Stimulated activated naive CD4-positive, alpha-beta T cell treated with Interleukin-2 at 50 U/mL for 16 hours (primary cell): ENCODE data around the gene CDKL2.
A peak's percentile ranks its signal among the peaks of the same experiment; 100 is the strongest.

Experiments used
- DNase-seq: peaks from one replicate; lab custom pipeline; 2025; lab: John Stamatoyannopoulos, UW

The CDKL2 gene

DNA sequence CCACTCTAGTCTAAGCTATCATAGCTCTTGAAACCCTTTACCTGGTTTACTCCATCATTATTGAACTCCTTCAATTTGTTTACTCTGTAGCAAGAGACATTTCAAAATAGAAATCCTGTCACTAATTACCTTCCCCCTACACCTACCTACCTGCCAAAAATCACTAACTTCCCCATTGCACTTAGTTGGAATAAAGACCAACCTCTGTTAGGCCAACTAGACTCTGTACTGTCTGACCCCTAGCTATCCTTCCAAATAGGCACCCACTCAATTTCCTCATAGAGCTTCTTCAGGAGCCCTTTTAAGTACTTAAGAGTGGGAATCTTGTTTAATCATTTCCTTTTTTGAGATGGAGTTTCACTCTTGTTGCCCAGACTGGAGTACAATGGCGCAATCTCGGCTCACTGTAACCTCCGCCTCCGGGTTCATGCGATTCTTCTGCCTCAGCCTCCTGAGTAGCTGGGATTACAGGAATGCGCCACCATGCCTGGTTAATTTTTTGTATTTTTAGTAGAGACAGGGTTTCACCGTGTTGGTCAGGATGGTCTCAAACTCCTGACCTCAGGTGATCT, 8.9 kb upstream of the CDKL2 start:
- no peak for DNase-seq

DNA sequence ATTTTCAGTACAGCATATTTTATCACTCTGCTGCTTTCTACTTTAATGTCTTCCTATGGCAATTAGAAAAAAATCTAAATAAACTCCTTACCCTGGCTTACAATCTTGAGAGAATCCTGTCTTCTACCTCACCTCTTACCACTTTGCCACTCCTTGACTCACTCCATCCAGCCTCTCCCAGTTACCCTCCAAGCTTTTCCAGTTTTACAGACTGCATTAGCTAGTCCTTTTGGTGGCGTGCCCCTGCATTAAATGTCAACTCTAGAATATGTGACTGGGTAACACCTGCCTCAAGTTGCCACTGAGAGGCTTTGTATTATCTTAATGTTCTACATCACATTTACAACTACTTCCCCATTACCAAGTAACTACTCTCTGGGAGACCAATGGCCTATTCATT, 7.5 kb upstream of the CDKL2 start:
- DNase-seq: no peak

DNA sequence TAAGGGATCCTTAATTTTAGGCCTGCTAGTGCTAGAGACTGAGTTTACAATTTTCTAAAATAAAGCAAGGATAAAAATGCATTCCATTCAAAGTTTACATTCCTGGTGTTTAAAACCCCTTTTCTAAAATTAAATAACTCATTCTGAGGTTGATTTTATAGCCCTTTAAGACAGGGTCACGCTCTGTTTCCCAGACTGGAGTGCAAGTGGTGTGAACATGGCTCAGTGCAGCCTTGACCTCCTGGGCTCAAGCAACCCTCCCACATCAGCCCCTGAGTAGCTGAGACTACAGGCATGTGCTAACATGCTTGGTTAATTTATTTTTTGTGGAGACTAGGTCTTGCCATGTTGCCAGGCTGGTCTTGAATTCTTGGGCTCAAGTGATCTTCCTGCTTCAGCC, 6.8 kb upstream of the CDKL2 start:
- no peak for DNase-seq

DNA sequence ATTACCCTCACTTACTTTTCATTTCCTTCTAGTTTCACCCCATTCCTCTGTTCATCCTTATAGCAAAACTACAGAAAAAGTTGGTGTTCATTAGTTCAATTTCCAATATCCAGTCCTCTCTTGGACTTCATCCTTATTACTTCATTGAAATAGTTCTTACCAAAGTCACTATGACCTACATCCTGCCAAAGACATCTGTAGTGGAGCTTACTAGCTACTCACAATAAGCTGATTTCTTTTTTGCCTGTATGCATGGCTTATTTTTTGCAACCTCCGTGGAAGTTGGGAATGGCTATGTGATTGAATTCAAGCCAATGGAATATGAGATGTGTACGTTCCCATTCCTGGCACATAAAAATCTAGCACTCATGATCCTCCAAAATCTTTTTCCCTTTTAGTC, 4.6 kb upstream of the CDKL2 start:
- DNase-seq: no peak

DNA sequence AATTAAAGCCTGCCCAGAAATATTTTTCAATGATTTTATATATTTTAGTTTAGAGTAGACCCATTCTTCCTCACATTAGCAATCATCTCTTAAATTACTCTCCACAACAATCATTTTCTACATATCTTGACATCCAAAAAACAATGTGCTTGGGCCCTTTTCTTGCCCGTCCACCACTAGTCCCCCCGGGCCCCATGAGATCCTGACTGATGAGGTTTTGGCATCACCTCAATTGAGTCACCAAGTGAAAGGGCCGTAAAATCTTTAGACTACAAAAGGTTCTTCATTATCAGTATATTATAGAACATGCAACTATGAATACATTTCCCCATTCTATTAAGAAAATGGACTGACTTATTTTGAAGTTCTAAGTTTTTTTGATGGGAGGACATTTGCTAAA, 4.0 kb upstream of the CDKL2 start:
- no peak for DNase-seq

DNA sequence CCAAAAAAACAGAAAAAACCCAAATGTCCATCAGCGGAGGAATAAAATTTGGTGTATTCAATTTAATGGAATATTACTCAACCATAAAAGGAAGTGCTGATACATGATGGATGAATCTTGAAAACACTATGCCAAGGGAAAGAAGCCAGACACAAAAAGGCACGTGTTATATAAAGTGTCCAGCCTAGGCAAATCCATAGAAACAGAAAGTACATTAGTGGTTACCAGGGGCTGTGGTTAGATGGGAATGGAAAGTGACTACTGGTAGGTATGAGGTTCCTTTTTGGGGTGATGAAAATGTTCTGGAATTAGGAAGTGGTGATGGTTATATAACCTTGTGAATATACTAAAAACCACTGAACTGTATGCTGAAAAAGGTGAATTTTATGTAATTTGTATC, 3.5 kb upstream of the CDKL2 start:
- no peak for DNase-seq

DNA sequence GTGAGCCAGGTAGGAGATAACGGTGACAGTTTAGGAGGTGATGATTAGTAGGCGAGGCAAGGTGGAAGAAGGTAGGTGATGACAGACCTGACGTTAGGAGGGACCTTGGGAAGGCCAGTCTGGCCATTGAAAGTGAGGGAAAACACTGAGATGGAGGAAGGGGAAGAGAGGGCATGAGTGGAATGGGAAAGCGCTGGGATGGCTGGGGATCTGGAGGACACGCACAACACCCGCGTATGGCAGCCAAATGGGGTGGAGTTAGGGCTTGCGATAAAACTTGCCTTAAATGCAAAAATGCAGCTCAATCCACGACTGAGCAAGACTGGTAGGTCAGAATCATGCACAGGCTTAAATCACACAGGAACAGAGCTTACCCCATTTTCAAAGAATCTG, 605 bp upstream of the CDKL2 start:
- DNase-seq: no peak

DNA sequence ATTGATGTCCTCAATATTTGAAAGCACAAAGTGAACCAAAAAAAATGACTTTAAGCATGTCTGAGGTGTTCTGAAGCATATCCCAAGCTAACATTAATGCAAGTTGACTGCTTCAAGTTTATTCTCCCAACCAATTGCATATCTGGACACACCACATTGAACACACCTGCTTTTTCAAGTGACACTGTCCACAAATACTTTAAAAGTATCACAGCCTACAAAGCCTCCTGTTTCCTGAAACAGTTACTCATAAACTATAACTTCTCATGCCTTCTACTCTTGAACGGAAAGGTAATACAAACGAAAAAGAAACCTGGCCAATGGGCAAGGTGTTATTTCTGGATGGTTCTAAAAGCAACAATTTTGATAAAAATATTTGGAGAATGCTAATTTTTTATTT, 1.1 kb downstream of the CDKL2 start:
- no peak for DNase-seq

DNA sequence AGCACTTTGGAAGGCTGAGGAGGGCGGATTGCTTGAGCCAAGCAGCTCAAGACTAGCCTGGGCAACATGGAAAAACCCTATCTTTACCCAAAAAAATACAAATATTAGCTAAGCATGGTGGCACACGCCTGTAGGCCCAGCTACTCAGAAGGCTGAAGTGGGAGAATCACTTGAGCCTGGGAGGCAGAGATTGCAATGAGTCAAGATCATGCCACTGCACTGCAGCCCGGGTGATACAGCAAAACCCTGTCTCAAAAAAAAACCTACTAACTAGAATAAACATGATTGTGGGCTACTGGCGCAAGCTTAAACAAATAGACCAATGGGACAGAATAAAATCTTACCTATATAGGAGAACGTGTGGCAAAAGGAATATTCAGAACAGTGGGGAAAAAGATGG, 7.3 kb downstream of the CDKL2 start:
- DNase-seq: no peak

DNA sequence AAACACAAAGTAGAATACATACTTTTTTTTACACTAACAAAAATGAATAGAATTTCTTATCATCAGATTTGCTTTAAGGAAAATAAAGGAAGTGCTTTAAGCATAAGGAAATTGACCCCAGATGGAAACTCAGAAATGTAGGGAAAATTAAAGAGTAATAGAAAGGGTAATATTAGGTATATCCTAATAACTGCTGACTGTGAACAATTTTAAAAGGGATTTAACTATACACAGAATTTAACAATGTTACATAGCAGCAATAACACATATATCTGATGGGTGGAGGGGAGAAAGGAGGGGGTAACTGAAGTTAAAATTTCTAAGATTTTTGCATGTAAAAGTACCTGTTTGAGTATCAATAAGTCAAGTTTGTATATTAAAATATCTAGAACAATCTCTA, 8.6 kb downstream of the CDKL2 start:
- no peak for DNase-seq

DNA sequence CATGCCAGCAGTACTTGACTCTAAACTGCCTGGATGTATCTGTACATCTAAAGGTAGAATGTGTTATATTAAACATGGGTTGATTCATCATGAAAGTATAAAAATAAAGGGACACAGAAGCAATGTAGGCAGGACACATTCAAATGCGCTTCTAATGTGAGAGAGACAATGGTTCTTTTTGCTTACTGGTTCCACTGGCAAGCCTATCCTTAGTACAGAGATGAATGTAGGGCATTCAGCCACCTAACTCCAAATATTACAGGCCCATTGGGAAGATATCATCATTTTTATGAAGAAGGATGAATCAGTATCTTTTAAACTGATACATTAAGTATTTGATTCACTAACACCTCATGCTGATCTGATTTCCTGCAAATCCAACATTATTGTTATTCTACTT, 18.0 kb downstream of the CDKL2 start:
- no peak for DNase-seq

DNA sequence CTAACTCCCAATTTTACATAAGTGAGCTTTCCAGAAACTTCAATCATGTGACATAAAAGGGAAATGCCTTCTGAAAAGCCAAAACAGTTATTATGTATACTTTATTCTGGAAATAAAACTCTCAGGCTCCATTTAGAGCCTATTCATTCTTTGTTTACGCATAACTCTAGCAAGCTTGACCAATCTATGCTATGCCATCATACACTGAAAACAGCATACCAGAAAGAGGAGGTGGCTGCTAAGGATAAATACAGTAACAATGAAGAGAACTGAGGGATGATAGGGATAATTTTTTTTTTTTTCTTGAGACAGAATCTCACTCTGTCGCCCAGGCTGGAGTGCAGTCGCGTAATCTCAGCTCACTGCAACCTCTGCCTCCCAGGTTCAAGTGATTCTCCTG, 24.4 kb downstream of the CDKL2 start:
- DNase-seq: no peak

DNA sequence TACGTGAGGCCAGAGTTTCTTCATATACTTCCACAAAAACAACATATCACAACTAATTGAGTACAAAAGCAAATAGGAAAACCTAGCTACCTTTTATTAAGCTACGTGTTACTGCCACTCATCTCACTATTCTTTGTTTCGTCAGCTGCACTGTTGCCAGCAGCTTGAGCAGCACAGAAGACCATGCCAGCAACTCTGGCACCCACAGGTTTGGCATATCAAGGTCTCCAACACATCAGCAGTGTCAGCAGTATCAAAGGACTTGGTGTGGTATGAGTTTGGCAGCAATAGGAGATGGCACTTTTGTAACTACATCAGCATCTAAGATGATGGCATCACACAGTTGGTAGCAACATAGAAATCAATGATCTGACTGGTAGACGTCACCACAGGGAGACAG, 30.7 kb downstream of the CDKL2 start:
- no peak for DNase-seq

DNA sequence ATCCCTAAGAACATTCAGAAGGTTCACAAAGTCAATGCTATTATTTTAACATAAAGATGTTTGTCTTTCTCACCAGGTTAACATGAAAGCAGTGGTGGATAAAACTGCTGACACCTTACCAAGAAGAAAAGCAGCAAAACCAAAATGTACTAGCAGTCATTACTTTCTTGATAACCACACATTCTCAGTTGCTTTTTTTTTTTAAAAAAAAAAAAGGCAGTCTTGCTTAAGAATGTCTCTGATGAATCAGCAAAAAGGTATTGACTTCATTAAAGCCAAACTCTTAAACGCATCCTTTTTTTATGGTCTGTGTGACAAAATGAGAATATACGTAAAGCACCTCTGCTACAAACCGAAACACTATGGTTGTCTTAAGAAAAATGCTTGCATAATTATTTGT, 31.9 kb downstream of the CDKL2 start:
- no peak for DNase-seq

DNA sequence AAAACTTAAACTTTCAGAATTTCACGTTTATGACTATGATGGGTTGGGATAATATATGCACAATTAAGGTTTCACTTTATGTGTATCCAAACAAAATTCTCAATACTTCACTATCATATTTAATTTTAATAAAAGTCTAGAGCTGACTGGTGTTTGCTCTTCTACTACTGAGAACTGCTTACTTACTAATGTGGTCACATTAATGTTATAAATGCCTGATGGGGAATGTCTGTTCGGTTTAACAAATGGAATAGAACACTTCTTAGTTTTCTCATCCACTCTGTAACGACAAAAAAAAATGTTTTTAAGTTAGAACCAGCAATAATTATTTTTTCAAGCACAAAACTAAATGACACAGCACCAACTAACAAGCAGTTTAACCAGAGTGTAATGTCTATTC, 34.3 kb downstream of the CDKL2 start:
- no peak for DNase-seq

DNA sequence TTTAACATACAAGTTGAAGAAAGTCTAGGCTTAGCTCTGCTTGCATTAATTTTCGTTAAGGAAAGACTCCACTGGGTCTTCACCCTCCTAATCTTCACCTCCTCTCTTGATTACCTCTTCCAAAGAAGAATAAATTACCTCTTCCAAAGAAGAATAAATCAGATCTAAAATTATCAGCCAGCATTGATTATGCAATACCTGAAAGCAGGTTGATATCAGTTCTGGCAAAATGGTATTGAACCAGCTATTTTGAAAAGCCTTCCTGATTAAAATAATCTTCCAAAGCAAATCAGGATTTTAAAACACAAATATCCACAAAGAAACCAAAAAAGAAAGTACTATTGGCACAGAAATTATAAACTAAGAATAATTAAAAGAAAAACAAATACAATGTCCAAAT, 36.9 kb downstream of the CDKL2 start:
- DNase-seq: no peak

DNA sequence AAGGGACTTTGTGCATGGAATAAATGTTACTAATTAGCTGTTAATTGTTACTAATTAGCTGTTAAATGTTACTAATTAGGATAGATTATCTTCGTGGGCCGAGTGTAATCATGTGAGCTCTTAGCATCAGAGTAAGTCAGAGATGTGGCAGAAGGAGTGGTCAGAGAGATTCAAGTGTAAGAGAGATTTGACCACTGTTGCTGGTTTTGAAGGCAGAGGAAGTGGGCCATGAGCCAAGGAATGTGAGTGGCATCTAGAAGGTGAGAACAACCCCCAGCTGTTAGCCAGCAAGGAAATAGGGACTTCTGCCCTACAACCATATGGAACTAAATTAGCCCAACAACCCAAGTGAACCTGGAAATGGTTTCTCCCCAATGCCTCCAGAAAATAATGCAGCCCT, 46.3 kb downstream of the CDKL2 start:
- DNase-seq: no peak

DNA sequence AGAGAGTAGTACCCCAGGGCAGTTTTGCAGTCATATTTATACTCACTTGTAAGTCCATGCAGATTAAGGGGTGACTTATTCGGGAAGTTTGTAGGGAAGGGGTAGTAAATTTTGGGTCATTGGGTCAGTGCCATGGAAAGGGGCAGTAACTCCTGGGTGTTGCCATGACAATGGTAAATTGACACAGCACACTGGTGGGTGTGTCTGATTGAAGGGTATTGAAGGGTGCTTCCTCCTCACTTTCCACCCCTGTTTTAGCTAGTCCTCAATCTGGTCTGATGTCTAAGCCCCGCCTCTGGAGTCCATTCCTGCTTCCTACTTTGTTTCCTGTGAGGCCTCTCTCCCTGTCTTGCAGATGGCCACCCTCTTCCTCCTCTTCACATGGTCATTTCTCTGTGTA, 62.6 kb downstream of the CDKL2 start:
- DNase-seq: no peak

DNA sequence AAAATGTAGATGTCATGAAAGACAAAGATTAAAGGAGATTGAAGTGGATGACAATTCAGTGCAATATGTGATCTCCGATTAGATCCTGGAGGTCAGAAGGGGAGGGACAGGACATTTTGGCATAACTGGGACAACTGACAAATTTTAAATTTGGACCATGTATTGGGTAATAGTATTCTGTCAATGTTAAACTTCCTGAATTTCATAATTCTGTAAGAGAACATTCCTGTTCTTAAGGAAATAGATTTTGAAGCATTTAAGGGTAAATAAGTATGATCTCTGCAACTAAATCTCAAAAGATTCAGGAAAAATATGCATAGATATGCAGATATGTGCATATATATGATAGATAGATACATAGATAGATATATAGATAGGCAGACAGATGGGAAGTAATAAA, 63.4 kb downstream of the CDKL2 start:
- no peak for DNase-seq

DNA sequence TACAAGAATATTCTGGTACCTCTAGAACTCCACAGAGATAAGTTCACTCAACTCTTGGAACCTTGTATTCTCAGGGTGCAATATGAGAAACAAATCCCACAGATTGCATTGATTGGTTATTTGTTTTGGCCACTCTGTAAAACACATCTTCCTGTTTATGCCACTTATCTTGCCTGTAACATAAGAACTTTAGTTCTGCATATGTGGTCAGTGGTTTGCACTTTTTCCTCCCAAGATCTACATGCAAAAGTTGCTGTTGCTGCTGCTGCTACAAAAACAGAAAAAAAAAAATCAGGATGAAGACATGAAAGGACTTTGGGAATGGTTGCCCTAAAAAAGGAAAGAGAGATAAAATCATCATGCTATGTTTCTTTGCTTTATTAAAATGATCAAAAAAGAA, 64.8 kb downstream of the CDKL2 start:
- no peak for DNase-seq

DNA sequence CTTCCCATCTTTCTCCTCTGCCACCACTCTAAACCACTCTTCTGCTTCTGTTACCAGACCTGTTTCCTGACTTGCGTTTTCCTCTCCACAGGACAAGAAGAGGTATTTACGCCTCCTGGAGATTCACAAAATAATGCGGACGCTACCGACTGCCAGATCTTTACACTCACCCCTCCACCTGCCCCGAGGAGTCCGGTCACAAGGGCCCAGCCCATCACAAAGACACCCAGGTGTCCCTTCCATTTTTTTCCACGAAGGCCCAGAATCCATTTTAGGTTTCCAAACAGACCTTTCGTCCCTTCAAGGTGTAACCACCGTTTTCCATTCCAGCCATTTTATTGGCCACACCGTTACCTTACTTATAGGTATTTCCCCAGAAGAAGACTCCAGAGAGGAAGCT, 66.3 kb downstream of the CDKL2 start:
- no peak for DNase-seq

DNA sequence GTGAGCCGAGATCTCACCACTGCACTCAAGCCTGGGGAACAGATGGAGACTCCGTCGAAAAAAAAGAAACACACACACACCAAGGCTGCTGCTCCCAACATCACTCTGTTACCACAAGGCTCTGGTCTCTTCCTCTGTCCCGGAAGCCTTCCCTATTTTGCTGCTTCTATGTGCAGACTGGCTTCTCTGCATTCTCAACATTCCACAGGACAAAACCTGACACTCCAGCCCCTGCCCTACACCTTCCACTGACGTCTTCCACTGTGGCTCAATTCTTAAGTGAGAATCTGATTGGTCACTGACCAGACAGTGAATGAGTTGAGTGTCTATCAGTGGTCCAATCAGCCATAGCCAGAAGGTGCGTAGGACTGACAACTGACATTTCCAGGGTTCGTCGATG, 68.5 kb downstream of the CDKL2 start:
- no peak for DNase-seq

DNA sequence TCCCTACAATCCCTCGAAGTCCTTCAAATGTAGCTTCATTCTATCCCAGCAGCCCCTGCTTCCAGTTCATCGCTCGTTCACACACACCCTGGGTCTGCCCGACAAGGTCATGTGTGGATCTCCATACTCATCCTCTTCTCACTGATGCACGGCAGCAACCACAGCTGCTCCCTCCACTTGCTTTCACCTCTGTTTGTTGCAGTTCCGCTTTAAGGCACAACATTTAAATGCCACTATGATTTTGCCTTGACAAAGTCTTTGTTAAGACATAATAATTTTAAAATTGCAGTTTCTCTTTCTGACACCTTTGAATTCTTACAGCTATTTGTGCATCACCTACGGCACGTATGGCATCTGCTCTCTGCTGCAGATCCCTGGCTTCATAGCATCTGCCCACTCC, 72.6 kb downstream of the CDKL2 start:
- no peak for DNase-seq

DNA sequence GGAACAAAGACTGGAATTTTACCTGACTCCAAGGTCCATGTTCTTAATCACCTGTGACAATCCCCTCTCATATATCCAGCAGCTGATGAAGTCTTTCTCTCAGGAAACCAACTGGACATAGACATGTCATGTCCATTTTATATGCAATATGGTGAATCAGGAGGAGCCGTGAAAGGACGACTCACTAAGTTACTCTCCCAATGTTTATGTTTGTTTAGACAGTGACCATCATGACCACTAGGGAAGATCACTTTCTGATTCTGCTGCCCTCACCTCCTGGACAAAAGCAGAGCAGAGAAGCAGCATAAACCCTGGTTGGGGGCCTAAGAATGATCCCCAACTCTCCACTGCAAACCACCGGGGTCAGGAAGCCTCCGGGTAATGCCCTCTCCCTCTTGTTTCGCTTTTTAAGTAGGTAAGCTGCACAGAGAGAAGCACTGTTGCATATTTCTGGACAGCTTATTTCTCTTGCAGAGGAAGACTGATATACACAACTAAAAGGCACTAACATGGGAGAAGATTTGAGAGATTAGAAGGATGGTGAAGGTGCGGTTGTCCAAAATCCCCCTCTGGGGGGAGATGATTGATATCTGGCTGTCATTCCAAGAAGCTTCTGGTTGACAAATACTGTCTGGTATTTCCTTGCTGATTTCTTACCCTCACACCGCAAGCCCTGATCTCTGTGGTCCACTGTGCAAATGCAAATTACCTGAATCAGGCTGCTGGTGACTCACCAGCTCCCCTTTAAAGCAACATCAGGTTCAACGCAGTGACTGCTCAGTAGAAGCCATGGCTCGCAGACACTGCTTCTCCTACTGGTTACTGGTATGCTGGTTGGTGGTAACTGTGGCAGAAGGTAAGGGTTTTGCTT, 74.8 kb downstream of the CDKL2 start, which contains the start of gene ODAPH:
TSS of gene ODAPH (plus strand) at position 773 of the 871 bp plus-strand sequence. CDS start at position 790, 17 bp downstream.
- peak; percentile 35 for DNase-seq
